Activated T-cell treated with anti-CD3 and anti-CD28 coated beads for 48 hours (primary cell): ENCODE results near the gene ATM.

Source experiments
- DNase-seq: peaks from one replicate; pipeline ENCODE4 v3.0.0-alpha.2; 2020; ENCODE audit warnings: low read depth

ATM gene, protein sequence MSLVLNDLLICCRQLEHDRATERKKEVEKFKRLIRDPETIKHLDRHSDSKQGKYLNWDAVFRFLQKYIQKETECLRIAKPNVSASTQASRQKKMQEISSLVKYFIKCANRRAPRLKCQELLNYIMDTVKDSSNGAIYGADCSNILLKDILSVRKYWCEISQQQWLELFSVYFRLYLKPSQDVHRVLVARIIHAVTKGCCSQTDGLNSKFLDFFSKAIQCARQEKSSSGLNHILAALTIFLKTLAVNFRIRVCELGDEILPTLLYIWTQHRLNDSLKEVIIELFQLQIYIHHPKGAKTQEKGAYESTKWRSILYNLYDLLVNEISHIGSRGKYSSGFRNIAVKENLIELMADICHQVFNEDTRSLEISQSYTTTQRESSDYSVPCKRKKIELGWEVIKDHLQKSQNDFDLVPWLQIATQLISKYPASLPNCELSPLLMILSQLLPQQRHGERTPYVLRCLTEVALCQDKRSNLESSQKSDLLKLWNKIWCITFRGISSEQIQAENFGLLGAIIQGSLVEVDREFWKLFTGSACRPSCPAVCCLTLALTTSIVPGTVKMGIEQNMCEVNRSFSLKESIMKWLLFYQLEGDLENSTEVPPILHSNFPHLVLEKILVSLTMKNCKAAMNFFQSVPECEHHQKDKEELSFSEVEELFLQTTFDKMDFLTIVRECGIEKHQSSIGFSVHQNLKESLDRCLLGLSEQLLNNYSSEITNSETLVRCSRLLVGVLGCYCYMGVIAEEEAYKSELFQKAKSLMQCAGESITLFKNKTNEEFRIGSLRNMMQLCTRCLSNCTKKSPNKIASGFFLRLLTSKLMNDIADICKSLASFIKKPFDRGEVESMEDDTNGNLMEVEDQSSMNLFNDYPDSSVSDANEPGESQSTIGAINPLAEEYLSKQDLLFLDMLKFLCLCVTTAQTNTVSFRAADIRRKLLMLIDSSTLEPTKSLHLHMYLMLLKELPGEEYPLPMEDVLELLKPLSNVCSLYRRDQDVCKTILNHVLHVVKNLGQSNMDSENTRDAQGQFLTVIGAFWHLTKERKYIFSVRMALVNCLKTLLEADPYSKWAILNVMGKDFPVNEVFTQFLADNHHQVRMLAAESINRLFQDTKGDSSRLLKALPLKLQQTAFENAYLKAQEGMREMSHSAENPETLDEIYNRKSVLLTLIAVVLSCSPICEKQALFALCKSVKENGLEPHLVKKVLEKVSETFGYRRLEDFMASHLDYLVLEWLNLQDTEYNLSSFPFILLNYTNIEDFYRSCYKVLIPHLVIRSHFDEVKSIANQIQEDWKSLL (N-terminal part only)

DNA sequence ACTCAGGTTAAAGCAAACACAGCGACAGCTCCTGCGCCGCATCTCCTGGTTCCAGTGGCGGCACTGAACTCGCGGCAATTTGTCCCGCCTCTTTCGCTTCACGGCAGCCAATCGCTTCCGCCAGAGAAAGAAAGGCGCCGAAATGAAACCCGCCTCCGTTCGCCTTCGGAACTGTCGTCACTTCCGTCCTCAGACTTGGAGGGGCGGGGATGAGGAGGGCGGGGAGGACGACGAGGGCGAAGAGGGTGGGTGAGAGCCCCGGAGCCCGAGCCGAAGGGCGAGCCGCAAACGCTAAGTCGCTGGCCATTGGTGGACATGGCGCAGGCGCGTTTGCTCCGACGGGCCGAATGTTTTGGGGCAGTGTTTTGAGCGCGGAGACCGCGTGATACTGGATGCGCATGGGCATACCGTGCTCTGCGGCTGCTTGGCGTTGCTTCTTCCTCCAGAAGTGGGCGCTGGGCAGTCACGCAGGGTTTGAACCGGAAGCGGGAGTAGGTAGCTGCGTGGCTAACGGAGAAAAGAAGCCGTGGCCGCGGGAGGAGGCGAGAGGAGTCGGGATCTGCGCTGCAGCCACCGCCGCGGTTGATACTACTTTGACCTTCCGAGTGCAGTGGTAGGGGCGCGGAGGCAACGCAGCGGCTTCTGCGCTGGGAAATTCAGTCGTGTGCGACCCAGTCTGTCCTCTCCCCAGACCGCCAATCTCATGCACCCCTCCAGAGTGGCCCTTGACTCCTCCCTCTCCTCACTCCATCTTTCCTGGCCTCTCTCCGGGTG, at the start of gene ATM, which contains the start of gene NPAT:
TSS of gene ATM (plus strand) at position 494 of the 774 bp plus-strand sequence. CDS start 4,558 bp downstream, outside the sequence.
TSS of gene NPAT (minus strand) at position 65 of the 774 bp plus-strand sequence. CDS start 102 bp downstream, outside the sequence.
- peak; percentile 96 for DNase-seq

DNA sequence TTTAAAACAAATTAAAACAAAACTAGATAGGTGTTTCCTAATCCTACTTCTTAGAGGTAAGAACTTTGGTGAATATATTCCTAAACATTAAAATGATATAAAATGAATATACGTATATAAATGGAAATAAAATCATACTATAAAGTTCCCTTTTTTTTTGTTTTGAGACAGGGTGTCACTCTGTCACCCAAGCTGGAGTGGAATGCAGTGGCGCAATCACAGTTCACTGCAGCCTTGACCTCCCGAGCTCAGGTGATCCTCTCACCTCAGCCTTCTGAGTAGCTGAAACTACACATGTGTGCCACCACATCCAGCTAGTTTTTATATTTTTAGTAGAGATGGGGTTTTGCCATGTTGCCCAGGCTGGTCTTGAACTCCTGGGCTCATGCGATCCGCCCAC, 45.3 kb upstream of the ATM start:
- DNase-seq = no peak

DNA sequence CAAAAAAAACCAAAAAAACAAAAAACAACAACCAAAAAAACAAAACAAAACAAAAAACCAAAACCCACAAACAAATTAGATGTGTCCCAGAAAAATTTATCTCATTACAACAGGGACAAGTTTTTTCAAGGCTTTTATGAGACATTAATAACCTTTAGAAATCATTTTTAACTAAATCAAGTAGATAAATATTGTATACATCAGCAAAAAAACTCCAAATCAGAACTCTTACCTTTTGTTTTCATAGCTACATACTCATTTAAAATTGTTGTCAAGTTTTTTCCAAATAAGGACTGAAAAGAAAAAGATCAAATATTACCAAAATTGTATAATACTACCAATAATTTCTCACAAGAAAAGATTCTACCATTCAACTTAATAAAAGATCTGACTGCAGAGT, 29.1 kb upstream of the ATM start:
- DNase-seq = no peak

DNA sequence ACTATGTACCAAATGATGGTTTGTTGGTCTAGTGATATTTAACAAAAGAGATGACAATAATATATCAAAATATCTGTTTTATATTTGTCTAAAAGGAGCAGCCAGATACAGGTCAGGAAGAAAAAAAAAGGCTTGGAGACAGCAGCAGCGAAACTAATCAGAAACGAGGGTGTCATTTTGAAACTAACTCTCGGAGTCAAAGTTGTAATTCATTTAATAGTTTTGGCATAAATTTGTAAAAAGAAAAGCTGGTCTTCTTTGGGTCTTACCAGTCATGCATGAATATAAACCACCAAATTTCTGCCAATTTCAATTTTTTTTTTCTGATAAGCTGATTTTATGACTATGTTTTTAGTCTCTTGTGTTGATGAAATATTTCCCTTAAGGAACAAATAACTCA, 26.0 kb upstream of the ATM start:
- no peak for DNase-seq

DNA sequence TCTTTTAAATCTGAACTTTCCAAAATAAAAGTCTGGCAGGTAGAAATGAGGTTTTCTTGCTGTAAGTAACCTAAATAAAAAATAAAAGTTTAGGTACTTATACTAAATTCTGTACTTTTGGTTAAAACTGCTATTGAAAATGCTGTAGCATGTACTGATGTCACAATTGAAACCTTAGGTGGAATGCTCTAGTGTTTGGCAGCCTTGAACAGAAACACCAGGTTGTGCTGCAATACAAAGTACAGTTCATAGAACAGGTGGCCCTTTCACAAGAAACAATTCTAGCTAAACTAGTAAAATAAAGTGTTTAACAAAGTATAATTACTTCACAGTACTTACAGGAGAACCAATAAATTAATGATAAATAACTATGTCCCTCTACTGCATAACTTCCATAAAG, 25.5 kb upstream of the ATM start:
- no peak for DNase-seq

DNA sequence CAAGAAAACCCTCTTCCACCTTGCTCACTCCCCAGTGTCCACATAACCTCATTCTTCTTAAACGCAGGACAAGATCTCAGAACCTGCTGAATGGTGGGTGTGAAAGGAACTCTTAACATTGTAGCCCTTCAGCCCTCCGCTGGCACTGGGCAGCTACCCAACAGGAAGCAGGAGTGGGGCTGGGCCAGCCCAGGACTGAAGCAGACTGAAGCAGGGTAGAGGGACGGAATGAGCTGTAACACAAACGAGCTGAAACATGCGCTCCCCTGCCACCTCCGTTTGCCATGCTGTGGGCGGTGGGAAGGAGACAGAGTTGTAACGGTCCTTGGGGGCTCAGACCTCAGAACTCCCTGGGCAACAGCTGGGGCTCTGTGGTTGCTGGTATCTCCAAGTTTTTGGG, 24.0 kb upstream of the ATM start:
- no peak for DNase-seq

DNA sequence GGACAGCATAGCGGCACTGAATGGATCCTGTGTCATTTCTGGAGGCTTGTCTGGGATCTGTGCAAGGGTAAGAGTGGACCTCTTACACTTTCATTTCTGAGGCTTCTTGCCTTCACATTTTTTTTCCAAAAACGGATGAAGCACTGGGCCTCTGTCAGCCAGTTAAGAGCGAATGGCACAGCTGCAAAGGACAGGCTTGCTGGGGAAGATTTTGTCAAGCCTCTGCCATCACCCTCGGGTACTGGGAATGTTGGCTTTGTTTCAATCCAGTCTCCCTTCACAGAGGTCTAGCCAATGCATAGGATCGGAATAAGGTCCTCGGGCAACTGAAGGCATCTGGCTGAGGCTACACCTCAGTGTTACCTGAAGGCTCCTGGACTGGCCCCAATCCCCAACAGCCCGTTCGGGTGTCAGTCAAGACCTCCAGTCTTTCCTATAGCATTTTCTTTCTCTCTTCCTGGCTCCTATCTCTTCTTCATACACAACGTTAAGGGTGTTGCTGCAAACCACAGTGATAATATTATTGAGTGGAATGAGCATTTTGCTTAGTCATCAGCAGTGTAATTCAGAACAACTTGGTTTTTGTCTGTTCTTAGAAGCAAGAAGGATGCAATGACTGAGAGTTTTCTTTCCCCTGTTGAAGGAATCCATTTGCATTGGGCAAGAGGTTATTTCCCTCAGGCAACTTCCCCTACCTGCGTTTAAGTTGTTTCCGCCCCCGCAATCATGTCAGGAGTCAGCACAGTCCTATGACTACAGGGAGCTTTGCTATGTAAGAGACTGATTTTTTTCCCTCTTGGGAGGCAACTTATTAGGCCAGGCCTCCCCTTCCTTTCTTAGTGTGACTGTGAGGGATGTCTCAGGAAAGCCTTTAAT, 23.2 kb upstream of the ATM start:
- peak; percentile 52 for DNase-seq

DNA sequence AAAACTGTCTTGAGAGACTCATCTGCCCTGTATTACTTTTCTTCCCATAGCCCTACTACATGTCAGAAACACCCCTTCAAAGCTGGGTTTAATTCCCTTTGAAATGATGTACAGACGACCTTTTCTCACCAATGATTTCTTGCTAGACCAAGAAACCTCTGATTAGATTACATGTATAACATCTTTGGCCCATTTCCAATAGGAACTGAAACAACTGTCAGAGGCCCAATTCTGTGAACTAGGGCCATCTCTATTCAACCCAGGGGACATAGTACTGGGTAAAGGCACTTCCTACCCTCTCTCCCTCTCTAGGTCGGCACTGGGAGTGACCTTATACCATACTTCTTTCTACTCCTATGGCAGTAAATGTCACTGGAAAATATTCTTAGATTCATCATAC, 19.8 kb upstream of the ATM start:
- no peak for DNase-seq

DNA sequence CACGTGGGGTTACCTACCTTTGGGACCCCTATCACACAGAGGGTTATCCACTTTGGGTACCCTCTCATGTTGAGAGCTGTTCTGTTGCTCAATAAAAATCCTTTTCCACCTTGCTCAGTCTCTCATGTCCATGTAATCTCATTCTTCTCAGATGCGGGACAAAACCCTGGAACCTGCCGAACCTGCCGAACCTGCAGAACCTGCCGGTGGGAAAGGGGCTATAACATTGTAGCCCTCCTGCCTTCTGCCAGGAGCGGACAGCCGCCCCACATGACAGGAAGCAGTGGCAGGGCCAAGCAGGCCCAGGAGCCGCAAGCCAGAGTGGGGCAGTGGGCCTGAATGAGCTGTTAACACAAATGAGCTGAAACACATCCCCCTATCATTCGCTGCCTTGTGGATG, 18.5 kb upstream of the ATM start:
- no peak for DNase-seq

DNA sequence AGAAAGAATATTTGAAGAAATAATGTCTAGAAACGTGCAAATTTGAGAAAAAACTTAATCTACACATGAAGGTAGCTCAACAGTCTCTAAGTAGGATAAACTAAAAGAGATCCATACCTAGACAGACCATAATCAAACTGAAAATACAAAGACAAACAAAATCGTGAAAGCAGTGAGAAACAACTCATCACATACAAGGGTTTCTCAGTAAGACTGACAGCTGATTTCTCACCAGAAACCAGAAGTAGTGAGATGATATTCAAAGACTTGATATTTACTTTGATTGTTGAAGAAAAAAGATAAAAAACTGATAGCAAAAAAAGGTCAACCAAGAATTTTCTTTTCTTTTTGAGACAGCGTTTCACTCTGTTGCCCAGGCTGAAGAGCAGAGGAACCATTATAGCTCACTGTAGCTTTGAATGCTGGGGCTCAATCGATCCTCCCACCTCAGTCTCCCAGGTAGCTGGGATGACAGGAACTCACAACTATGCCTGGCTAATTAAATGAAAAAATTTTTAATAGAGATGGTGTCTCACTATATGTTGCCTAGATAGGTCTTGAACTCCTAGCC, 17.9 kb upstream of the ATM start:
- no peak for DNase-seq

DNA sequence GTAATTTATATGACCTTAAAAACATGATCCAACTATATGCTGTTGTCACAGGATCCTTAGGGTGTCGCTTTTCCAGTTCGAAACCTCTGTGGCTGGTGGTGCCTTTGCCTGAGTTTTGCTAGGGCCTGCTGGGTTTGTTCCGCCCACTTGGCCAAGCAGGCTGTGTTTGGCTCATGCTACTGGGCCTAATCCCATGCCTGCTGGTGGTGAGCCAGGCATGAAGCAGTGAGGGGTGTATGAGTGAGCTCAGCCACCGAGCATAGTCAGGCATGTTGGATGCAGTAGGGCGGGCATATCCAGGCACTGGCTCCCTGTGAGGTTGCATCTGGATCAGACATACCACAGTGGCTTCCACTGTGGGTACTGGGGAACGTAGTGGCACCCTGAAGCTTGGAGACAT, 16.7 kb upstream of the ATM start:
- no peak for DNase-seq

DNA sequence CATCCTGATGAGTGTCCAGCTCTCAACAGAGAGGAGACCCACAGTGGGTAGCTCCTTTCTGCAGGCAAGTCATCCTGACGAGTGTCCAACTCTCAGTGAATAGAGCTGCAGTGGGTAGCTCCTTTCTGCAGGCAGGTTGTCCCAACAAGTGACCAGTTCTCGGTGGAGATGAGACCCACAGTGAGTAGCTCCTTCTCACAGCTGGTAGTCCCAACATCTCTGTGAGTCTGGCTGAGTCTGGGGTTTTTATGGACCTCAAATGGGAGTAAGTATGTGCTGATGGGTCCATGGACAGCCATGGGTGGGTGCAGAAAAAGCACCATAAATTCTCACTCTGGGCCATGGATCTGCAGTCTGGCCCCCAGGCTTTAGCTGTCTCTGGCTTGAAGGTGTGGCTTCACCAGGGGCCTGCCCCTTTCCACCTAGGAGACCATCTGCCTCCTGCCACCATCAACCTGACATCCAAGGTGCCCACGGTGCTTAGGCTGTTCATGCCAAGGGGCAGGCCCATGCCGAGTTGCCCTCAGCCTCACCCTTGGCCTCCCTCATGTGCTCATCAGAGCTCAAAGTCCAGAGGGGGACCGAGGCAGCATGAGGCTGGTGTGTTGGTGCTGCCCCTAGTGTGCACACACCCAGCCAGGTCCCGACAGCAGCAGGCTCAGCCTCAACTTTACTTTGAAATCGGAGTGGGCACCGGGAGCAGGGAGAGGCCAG, 15.7 kb upstream of the ATM start:
- DNase-seq = no peak

DNA sequence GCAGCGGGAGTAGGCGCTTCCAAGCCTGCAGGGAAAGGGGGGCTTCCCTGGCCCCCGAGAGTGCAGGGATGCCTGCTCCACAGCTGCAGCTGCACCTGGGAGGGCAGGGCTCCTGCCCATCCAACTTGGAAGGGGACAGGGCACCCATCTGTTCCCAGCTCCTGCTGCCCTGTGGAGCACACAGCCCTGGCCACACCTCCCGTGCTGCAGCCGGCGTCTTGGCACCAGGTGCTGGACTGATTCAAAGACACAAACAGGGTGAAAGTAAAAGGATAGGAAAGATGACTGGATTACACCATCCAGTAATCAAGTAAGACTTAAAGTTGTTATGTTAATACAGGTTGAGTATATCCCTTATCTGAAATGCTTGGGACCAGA, 15.2 kb upstream of the ATM start:
- no peak for DNase-seq

DNA sequence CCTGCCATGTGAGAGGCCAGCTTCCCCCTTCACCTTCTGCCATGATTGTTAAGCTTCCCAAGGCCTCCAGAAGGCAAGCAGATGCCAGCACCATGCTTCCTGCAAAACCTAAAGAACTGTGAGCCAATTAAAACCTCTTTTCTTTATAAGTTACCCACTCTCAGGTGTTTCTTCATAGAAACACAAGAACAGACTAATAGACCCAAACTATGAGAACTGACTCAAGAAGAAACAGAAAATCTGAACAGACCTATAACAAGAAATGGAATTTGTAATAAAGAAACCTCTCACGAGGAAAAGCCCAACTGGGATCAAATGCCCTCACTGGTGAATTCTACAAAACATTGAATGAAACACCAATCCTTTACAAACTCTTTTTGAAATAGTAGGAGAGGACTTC, 12.4 kb upstream of the ATM start:
- no peak for DNase-seq

DNA sequence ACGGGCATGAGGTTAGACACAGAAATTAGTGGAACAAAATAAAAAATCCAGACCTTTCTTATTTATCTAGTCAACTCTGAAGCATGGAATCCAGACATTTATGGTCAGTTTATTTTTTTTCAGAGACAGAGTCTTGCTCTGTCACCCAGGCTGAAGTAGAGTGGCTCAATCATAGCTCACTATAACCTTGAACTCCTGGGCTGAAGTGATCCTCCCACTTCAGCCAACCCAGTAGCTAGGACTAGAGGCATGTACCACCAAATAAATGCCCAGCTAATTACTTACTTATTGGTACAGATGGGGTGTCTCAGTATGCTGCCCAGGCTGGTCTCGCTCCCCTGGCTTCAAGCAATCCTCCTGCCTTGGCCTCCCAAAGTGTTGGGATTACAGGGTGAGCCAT, 9.1 kb upstream of the ATM start:
- DNase-seq = no peak

DNA sequence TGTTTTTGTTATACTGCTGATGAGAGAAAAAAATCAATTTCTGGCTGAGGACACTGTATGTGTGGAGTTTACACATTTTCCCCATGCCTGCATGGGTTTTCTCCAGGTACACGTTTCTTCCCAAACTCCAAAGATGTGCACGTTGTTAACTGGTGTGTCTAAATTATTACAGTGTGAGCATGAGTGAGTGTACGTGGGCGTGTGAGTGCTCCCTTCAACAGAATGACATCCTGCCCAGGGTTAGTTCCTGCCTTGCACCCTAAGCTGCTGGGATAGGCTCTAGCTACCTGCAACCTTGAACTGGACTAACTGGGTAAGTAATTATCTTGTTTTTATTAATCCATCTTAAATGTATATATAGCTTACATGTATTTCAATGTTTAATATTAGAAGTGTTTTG, 5.9 kb upstream of the ATM start:
- no peak for DNase-seq

DNA sequence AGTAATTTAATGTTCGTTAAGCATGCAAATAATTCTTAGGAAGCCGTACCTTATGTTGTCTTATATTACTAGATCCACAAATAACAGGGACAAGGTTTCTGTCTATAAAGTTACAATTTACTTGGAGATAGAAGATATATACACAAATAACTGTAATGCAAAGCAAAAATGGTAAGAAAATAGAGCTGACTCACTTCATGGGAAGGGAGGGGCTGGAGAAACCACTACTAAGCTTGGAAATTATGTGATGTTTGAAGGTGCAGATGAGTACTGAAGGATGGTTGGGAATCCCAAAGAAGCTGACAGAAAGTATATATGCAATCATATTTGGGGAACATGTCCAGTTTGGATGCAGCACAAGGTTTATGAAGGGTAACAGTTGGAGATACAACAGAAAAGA, 4.4 kb upstream of the ATM start:
- DNase-seq = no peak

DNA sequence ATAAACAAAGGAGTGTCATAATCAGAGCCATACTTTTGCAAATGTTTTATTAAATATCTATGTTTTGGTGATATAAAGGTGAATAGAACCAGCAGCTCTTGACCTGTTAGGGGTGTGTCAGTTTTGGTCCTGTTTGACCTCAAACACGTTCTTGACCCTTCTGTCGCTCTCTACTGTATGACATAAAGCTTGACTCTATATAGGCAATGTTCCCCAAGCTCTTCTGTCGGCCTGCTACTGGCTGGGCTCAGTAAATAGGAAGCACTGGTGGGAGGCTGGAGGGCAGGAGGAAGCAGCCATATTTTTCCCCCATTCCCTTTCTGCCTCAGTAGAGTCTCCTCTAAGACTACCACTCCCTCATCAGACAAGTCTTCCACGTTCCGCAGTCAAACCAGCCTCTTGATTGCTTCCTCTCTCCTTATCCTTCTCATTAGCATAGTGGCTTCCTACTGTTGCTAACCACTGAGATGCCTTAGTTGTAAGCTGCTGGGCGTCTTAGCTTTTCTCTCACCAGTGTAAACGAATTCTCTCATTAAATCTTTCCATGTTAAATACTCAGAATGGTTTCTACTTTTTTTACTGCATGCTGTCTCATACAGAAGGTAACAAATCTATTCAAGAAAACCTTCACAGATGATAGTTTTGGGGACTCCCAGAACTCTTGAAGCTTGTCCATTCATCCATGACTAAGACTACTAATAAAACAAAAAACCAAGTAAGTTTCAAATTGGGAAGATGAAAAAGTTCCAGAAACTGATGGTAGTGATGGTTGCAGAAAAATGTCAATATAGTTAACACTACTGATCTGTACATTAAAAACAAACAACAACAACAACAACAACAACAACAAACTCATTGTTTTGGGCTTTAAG, 3.7 kb upstream of the ATM start:
- DNase-seq = no peak
